Subcutaneous adipose tissue (tissue), 4 donors: ENCODE results near the gene PITPNM1. TPM values are rescaled to one million over a fixed set of nuclear protein-coding genes. Genes with fewer than 3 reads are reported as not detected.

ENCODE experiments used
- total RNA-seq, 4 donors: library from RNA; depleted of rRNA; stranded (reverse); fragments of >200 nt; gene quantifications; one replicate each; pipeline ENCODE4 v1.1.0, GENCODE V29; 2016
- TF ChIP-seq, protein P1 (sequence below): fragments of 450-650 bp; IDR thresholded peaks from one replicate; pipeline ENCODE4 v1.5.1; 2016; ENCODE audit warnings: low read depth, mild to moderate bottlenecking, control low read depth, antibody characterized with exemption, moderate library complexity

PITPNM1 gene
- total RNA-seq, 4 donors from 2014 or later, result 9.2 to 14.9 (median 11.9) TPM

DNA sequence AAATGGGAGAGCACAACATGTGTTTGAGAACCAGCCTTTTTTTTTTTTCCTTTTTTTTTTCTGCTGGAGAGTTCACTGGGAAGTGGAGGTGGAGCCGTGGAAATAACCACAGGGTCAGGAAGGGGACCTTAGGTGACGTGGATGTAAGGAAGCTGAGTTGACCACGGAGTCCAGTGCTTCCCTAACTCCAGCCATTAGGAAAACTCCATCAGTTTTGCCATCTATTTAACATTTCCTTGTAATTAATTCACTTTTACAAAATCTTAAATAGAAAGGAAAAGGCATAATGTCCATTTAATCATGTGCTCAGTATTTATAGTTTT, 4.8 kb upstream of the PITPNM1 start:
- TF ChIP-seq, protein P1, sequence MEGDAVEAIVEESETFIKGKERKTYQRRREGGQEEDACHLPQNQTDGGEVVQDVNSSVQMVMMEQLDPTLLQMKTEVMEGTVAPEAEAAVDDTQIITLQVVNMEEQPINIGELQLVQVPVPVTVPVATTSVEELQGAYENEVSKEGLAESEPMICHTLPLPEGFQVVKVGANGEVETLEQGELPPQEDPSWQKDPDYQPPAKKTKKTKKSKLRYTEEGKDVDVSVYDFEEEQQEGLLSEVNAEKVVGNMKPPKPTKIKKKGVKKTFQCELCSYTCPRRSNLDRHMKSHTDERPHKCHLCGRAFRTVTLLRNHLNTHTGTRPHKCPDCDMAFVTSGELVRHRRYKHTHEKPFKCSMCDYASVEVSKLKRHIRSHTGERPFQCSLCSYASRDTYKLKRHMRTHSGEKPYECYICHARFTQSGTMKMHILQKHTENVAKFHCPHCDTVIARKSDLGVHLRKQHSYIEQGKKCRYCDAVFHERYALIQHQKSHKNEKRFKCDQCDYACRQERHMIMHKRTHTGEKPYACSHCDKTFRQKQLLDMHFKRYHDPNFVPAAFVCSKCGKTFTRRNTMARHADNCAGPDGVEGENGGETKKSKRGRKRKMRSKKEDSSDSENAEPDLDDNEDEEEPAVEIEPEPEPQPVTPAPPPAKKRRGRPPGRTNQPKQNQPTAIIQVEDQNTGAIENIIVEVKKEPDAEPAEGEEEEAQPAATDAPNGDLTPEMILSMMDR, result no peak

DNA sequence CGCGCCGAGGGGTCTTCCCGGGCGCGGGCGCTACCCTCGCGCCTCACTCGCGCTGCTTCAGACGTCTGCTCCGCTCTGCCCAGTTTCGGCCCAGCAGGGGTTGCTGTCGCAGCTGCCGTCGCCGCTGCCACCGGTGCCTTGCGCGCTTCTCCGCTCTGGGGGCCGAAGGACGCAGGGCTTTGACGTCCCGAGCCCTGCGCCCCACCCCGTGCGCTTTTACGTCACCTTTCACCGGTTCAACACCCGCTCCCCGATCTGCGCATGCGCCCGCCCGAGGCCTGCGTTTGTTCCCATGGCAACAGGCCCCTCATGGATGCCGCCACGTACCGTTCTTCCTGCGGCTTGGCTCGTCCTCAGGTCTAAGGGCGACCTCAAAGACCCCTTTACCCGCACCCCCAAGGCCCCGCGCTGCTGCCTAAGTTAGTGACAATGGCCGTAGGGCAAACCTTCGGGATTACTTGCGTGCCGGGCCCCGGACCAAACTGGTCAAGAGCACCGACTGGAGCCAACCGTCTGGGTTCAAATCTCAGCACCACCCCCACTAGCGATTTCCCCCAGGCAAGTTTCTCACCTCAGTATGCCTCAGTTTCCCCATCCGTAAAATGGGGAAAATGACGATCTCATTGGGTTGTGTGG, 3.4 kb upstream of the PITPNM1 start:
- TF ChIP-seq, protein P1, result no peak

DNA sequence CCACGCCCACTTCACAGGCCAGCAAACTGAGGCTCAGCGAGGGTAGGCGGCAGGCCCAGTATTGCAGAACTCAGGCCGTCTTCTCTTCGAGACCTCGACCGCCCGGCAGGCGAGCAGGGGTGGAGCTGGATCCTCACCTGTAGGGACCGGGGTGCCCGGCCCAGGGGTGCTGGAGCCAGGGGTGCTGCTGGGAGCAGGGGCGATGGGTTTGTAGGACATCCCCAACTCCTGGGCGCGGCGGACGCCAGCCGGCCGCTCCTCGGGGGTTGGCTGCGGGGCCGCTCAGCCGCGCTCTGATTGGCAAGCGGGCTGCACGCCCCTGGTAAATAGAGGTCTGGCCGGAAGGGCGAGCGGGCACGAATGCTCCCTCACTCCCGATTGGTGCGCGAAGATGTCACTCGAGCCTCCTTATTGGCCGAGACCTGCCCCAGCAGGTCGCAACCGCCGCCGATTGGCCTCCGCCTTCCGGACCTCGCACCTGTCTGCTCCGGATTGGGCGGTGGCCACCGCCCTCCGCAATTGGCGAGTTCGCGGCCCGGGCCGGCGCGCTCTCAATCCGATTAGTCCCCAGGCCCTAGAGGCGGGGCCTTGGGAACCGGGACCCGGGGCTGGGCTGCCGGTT, 2.8 kb upstream of the PITPNM1 start, which contains the start of gene CDK2AP2:
Gene CDK2AP2 (minus strand): TSS at position 299 of the 622 bp plus-strand sequence. CDS start 80 bp downstream, at position 219.
- TF ChIP-seq, protein P1, result no peak

DNA sequence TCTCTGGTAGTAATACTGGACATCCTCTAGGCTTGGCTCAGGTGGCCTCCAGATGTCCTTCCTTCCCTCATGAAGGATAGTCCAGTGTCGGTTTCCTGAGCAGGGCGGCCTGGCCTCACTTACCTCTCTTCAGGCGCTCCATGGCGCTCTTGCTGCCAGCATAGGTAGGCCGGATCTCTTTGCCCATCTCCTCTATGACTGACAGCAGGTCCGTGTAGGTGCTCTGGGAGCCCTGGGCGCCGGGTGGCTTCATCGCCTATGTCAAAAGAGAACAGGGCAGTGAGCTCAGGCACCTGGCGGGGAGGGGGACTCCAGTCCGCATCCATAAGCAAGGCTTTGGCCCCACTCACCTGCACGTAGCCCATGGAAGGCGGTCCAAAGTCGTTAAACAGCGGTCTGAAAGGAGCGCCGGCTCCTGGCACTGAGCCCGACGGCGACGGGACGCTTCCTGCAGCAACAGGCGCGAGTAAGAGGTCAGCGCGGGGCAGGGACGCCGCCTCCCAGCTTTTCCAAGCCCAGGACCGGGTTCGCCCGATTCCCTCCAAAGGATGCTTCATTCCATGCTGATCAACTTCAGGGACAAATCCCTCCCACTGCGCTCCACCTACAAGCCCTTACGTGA, 2.2 kb upstream of the PITPNM1 start:
- TF ChIP-seq, protein P1, result no peak

DNA sequence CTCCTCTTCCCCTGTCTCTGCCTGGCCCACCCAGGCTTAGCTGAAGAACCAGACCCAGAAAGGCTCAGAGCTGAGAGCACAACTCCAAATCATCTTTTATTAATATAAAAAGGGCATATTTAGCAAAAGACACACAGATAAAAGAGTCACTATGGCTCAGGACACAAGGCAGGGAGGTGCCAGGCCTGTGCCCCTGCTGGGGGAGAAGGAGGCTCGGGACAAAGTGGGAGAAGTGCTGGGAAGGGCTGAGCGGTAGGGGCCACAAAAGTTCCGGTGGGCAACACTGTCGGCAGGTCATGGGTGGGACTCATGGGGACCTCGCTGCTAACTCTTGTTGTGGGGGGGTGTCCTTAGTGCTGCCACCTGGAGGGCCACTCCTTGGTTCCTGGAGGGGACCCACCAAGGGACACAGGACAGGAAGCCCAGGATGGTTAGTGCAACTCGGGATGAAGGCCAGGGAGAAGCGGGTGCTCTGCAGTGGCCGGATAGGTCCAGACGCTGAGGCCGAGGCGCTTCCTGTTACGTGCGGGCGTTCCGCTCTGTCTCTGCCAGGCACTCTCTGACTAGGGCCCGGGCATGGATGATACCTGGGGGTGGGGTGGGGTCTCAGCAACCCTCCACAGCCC, 1.4 kb upstream of the PITPNM1 start:
- TF ChIP-seq, protein P1, result no peak

DNA sequence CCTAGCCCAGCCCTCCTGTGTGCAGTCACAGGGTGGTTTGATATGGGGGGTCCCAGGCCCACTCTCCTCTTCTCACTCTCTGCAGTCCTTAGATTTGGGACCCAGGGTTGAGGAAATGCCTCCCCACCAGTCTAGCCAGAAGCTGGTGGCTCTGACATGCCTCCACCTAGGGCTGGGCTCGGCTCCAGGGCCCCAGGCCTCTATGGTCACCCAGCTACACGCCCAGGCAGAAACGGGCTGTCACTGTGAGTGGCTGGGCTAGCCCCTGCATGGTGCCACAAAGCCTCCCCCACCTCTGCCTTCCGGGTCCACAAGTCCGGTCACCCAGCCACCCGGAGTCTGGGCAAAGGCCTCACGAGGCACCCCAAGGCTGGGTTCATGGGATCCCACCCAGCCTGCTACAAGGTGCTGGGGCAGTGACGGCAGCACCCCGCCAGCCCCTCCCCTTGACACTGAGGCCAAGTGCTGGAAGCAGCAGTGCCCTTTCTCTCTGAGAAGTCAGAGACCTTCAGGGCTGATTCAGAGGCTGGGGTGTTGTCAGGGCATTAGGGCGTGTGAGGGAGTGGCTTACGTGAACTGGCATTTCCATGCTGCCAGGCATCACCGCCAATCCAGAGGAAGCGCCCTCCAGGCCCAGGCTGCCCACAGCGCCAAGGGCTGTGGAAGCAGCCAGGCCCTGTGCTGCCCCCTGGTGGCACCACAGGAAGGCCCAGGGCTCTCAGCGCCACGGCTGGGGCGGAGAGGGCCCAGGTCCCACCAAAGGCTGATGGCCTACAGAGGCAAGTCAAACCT, 638 bp upstream of the PITPNM1 start:
- TF ChIP-seq, protein P1, result no peak
